Uterus (tissue), 4 donors: ENCODE results near the gene PFKFB4. TPM values are rescaled to one million over a fixed set of nuclear protein-coding genes. Genes with fewer than 3 reads are reported as not detected.

Experiments used
- DNase-seq, 2 donors: peaks; one replicate each; pipeline ENCODE4 v3.0.0-alpha.2; 2019 to 2020
- H3K27ac ChIP-seq, 2 donors: fragments of 200-600 bp; sonication (generic); 1 replicate in 1 of 2; 2 replicates in 1 of 2; pipeline ENCODE4 v1.5.1; 2016 to 2018
- H3K27me3 ChIP-seq, 2 donors: fragments of 200-600 bp; sonication (generic); one replicate each; pipeline ENCODE4 v1.5.1; 2018 to 2019; ENCODE audit warnings: control low read depth in 1 of 2
- H3K36me3 ChIP-seq, 2 donors: fragments of 200-600 bp; sonication (generic); one replicate each; pipeline ENCODE4 v1.5.1; 2019; ENCODE audit warnings: control low read depth in 1 of 2
- H3K4me1 ChIP-seq, 2 donors: fragments of 200-600 bp; sonication (generic); one replicate each; pipeline ENCODE4 v1.5.1; 2018 to 2019; ENCODE audit warnings: control low read depth in 1 of 2
- H3K4me3 ChIP-seq, 2 donors: fragments of 200-600 bp; sonication (generic); 1 replicate in 1 of 2; 2 replicates in 1 of 2; pipeline ENCODE4 v1.5.1; 2018 to 2019; ENCODE audit warnings: mild to moderate bottlenecking in 1 of 2
- H3K9me3 ChIP-seq, 2 donors: fragments of 200-600 bp; sonication (generic); one replicate each; pipeline ENCODE4 v1.5.1; 2019; ENCODE audit warnings: control low read depth in 1 of 2
- CTCF ChIP-seq, 4 experiments: fragments of 200-600 bp in 2 of 4; fragments of 450-650 bp in 2 of 4; sonication (generic) in 2 of 4; IDR thresholded peaks; one replicate each; pipeline ENCODE4 v1.5.1; 2016 to 2019; ENCODE audit warnings: antibody characterized with exemption in 4 of 4, mild to moderate bottlenecking in 2 of 4, moderate library complexity in 1 of 4
- POLR2A ChIP-seq, 2 donors: fragments of 450-650 bp; IDR thresholded peaks; one replicate each; pipeline ENCODE4 v1.6.1; 2016; ENCODE audit warnings: antibody characterized with exemption in 2 of 2, mild to moderate bottlenecking in 1 of 2, moderate library complexity in 1 of 2
- intact Hi-C: fragments of 100-400 bp; cut with DNase I; formaldehyde crosslinking; loops from one replicate; pipeline ENCODE4 v1.15.1; 2023; ENCODE audit warnings: low total_unique reads
- total RNA-seq, 4 donors: library from RNA; depleted of rRNA in 3 of 4; stranded (reverse); fragments of >200 nt in 3 of 4; gene quantifications; one replicate each; pipeline versions ENCODE4 v1.1.0 to v1.2.4, GENCODE V29; 2014 to 2023
- donor health status: DM: yes; HTN: yes; CAD: no.

The PFKFB4 gene
- total RNA-seq, 4 donors from 2014 or later = 3.2 to 11.5 (median 10.1) TPM

- TF ChIP-seq CTCF (IDR thresholded peaks at IDR 0.05) (no peak), POLR2A (IDR thresholded peaks at IDR 0.05) (no peak)
- no peak for DNase-seq
- no peaks in the 10 kb centered on the region for H3K36me3 ChIP-seq
- H3K4me3 ChIP-seq = no peak overlapping the region
- H3K9me3 ChIP-seq = no peaks in the 10 kb centered on the region
- intact Hi-C loops = no loop called here
- H3K27ac ChIP-seq = no peak overlapping the region
- no peaks in the 10 kb centered on the region for H3K27me3 ChIP-seq
- peaks cover 0 to 15% of the 10 kb centered on the region in 2 donors for H3K4me1 ChIP-seq
Measured at GRCh38 chr3:48591886-48592518, 35.4 kb upstream of the PFKFB4 start.

- H3K27ac ChIP-seq = no peak overlapping the region
- H3K36me3 ChIP-seq = no peaks in the 10 kb centered on the region
- DNase-seq = no peak
- H3K9me3 ChIP-seq = no peaks in the 10 kb centered on the region
- H3K4me1 ChIP-seq = peaks cover 0 to 15% of the 10 kb centered on the region in 2 donors
- H3K4me3 ChIP-seq = no peak overlapping the region
- intact Hi-C loops = no loop called here
- no peaks in the 10 kb centered on the region for H3K27me3 ChIP-seq
- no peak for TF ChIP-seq POLR2A (IDR thresholded peaks at IDR 0.05)
- TF ChIP-seq CTCF (IDR thresholded peaks at IDR 0.05) = no peak
Measured at GRCh38 chr3:48591436-48591835, 34.8 kb upstream of the PFKFB4 start.

- no peak for TF ChIP-seq CTCF (IDR thresholded peaks at IDR 0.05)
- TF ChIP-seq POLR2A (IDR thresholded peaks at IDR 0.05) = no peak
- intact Hi-C loops = no loop called here
- H3K27ac ChIP-seq = no peak overlapping the region
- H3K4me1 ChIP-seq = no peaks in the 10 kb centered on the region
- H3K27me3 ChIP-seq = no peaks in the 10 kb centered on the region
- H3K4me3 ChIP-seq = no peak overlapping the region
- H3K36me3 ChIP-seq = no peaks in the 10 kb centered on the region
- no peaks in the 10 kb centered on the region for H3K9me3 ChIP-seq
- no peak for DNase-seq
Measured at GRCh38 chr3:48588230-48588629, 31.6 kb upstream of the PFKFB4 start.

GRCh38 chr3:48587686-48588085 is 31.1 kb upstream of the PFKFB4 start:
- Histone ChIP-seq H3K27ac (no peak overlapping the region), H3K9me3 (no peaks in the 10 kb centered on the region), H3K4me3 (no peak overlapping the region), H3K36me3 (no peaks in the 10 kb centered on the region), H3K4me1 (no peaks in the 10 kb centered on the region), H3K27me3 (no peaks in the 10 kb centered on the region)
- intact Hi-C loops = no loop called here
- no peak for TF ChIP-seq CTCF (IDR thresholded peaks at IDR 0.05)
- TF ChIP-seq POLR2A (IDR thresholded peaks at IDR 0.05) = no peak
- DNase-seq = no peak

GRCh38 chr3:48585411-48585810 is 28.8 kb upstream of the PFKFB4 start:
- no peaks in the 10 kb centered on the region for H3K4me1 ChIP-seq
- intact Hi-C loops = no loop called here
- no peak for DNase-seq

More at GRCh38 chr3:48585411-48585810, 28.8 kb upstream of the PFKFB4 start:
- no peaks in the 10 kb centered on the region for H3K9me3 ChIP-seq
- no peak overlapping the region for H3K4me3 ChIP-seq
- H3K27me3 ChIP-seq = no peaks in the 10 kb centered on the region
- no peaks in the 10 kb centered on the region for H3K36me3 ChIP-seq
- H3K27ac ChIP-seq = no peak overlapping the region
- no peak for TF ChIP-seq POLR2A (IDR thresholded peaks at IDR 0.05)
- TF ChIP-seq CTCF (IDR thresholded peaks at IDR 0.05) = no peak
